ENCODE results near the gene BARX1.

The BARX1 gene

DNA sequence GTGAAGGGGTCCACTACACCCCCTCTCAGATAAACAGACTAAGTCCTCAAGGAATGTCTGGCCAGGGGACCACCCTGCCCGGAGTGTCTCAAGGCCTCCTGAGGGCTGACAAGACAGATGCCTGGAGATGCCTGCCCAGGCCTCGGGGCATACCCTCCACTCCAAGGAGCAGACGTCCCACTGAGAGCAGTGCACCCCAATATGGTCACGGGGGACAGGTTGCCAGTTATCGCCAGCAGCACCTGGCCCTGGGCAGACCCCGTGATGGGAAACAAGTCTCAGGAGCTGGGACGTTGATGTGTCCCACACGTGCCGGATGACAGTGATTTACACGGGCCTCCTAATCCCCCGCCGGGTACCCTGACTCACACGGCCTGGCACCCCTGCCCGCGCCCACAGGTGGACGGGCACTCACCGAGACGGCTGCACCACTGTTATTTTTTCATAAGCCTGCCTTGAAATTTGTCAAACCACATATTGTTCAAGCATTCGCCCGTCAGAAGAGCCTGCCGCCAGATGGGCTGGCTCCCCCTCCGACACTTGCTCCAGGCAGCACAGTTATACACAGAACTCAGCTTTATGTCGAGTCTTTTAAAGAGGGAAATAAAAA lies 43.9 kb downstream of the BARX1 start:
- TF ChIP-seq, protein P1, sequence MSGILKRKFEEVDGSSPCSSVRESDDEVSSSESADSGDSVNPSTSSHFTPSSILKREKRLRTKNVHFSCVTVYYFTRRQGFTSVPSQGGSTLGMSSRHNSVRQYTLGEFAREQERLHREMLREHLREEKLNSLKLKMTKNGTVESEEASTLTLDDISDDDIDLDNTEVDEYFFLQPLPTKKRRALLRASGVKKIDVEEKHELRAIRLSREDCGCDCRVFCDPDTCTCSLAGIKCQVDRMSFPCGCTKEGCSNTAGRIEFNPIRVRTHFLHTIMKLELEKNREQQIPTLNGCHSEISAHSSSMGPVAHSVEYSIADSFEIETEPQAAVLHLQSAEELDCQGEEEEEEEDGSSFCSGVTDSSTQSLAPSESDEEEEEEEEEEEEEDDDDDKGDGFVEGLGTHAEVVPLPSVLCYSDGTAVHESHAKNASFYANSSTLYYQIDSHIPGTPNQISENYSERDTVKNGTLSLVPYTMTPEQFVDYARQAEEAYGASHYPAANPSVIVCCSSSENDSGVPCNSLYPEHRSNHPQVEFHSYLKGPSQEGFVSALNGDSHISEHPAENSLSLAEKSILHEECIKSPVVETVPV (CRISPR knock-in tag; IDR thresholded peaks at IDR 0.05) = no peak
- no peak for TF ChIP-seq ZC3H10 (CRISPR knock-in tag; IDR thresholded peaks at IDR 0.05)
- no peak for TF ChIP-seq BACH2 (CRISPR knock-in tag; IDR thresholded peaks at IDR 0.05; ENCODE audit: borderline replicate concordance)
- no peak for TF ChIP-seq RARB (CRISPR knock-in tag; IDR thresholded peaks at IDR 0.05)
- TF ChIP-seq GLIS3 (CRISPR knock-in tag; IDR thresholded peaks at IDR 0.05) = no peak
- TF ChIP-seq PPARA (CRISPR knock-in tag; IDR thresholded peaks at IDR 0.05; ENCODE audit: borderline replicate concordance) = no peak
- TF ChIP-seq ESRRG (CRISPR knock-in tag; IDR thresholded peaks at IDR 0.05) = no peak
- TF ChIP-seq ZFP3 (CRISPR knock-in tag; IDR thresholded peaks at IDR 0.05) = no peak
- no peak for TF ChIP-seq ZNF565 (CRISPR knock-in tag; conservative IDR thresholded peaks at IDR 0.05; ENCODE audit: low read depth)
- no peak for TF ChIP-seq POU6F1 (CRISPR knock-in tag; IDR thresholded peaks at IDR 0.05; ENCODE audit: borderline replicate concordance, low read depth)
- TF ChIP-seq TOX (CRISPR knock-in tag; IDR thresholded peaks at IDR 0.05; ENCODE audit: borderline replicate concordance) = no peak
- no peak for TF ChIP-seq ZFP30 (CRISPR knock-in tag; IDR thresholded peaks at IDR 0.05)
- TF ChIP-seq CSDC2 (CRISPR knock-in tag; IDR thresholded peaks at IDR 0.05) = no peak
- no peak for TF ChIP-seq ZNF8 (CRISPR knock-in tag; IDR thresholded peaks at IDR 0.05)
- TF ChIP-seq PATZ1 (CRISPR knock-in tag; IDR thresholded peaks at IDR 0.05; ENCODE audit: borderline replicate concordance) = no peak
- no peak for TF ChIP-seq ZNF70 (CRISPR knock-in tag; IDR thresholded peaks at IDR 0.05)
- no peak for TF ChIP-seq TCF4 (CRISPR knock-in tag; IDR thresholded peaks at IDR 0.05; ENCODE audit: borderline replicate concordance)
- no peak for TF ChIP-seq SNAI2 (CRISPR knock-in tag; IDR thresholded peaks at IDR 0.05)
- ATAC-seq = no peak

- TF ChIP-seq, protein P1 (CRISPR knock-in tag; IDR thresholded peaks at IDR 0.05) = no peak
- TF ChIP-seq TOX (CRISPR knock-in tag; IDR thresholded peaks at IDR 0.05; ENCODE audit: borderline replicate concordance) (no peak), ZNF70 (CRISPR knock-in tag; IDR thresholded peaks at IDR 0.05) (no peak), POU6F1 (CRISPR knock-in tag; IDR thresholded peaks at IDR 0.05; ENCODE audit: borderline replicate concordance, low read depth) (no peak), ZC3H10 (CRISPR knock-in tag; IDR thresholded peaks at IDR 0.05) (no peak), CSDC2 (CRISPR knock-in tag; IDR thresholded peaks at IDR 0.05) (no peak), ZNF8 (CRISPR knock-in tag; IDR thresholded peaks at IDR 0.05) (no peak), ZFP3 (CRISPR knock-in tag; IDR thresholded peaks at IDR 0.05) (no peak), OSR1 (CRISPR knock-in tag; IDR thresholded peaks at IDR 0.05) (no peak)
- ATAC-seq = no peak
Observed at GRCh38 chr9:93910598-93910997, 44.6 kb downstream of the BARX1 start.

- no peak for ATAC-seq
- TF ChIP-seq TCF4 (CRISPR knock-in tag; IDR thresholded peaks at IDR 0.05; ENCODE audit: borderline replicate concordance) (no peak), PPARA (CRISPR knock-in tag; IDR thresholded peaks at IDR 0.05; ENCODE audit: borderline replicate concordance) (no peak), OSR1 (CRISPR knock-in tag; IDR thresholded peaks at IDR 0.05) (no peak), PATZ1 (CRISPR knock-in tag; IDR thresholded peaks at IDR 0.05; ENCODE audit: borderline replicate concordance) (no peak), SNAI2 (CRISPR knock-in tag; IDR thresholded peaks at IDR 0.05) (no peak), ZFP3 (CRISPR knock-in tag; IDR thresholded peaks at IDR 0.05) (no peak), RARB (CRISPR knock-in tag; IDR thresholded peaks at IDR 0.05) (no peak), GLIS3 (CRISPR knock-in tag; IDR thresholded peaks at IDR 0.05) (no peak), CSDC2 (CRISPR knock-in tag; IDR thresholded peaks at IDR 0.05) (no peak), ZNF70 (CRISPR knock-in tag; IDR thresholded peaks at IDR 0.05) (no peak)
- TF ChIP-seq, protein P2, sequence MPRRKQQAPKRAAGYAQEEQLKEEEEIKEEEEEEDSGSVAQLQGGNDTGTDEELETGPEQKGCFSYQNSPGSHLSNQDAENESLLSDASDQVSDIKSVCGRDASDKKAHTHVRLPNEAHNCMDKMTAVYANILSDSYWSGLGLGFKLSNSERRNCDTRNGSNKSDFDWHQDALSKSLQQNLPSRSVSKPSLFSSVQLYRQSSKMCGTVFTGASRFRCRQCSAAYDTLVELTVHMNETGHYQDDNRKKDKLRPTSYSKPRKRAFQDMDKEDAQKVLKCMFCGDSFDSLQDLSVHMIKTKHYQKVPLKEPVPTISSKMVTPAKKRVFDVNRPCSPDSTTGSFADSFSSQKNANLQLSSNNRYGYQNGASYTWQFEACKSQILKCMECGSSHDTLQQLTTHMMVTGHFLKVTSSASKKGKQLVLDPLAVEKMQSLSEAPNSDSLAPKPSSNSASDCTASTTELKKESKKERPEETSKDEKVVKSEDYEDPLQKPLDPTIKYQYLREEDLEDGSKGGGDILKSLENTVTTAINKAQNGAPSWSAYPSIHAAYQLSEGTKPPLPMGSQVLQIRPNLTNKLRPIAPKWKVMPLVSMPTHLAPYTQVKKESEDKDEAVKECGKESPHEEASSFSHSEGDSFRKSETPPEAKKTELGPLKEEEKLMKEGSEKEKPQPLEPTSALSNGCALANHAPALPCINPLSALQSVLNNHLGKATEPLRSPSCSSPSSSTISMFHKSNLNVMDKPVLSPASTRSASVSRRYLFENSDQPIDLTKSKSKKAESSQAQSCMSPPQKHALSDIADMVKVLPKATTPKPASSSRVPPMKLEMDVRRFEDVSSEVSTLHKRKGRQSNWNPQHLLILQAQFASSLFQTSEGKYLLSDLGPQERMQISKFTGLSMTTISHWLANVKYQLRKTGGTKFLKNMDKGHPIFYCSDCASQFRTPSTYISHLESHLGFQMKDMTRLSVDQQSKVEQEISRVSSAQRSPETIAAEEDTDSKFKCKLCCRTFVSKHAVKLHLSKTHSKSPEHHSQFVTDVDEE (CRISPR knock-in tag; IDR thresholded peaks at IDR 0.05) = no peak
Observed at GRCh38 chr9:93910196-93910595, 45.0 kb downstream of the BARX1 start.
